Measurements from ENCODE around the gene ADARB1.
"Not testable (repeated sequence)": the region's sequence is repeated elsewhere in the genome, so short reads cannot be mapped to it uniquely, and the experiment has no call there.

ADARB1 gene

GRCh38 chr21:45114475-45114874 is 40.1 kb downstream of the ADARB1 start:
- no peak for DNase-seq (ENCODE audit: low spot score)

- no peak for DNase-seq (ENCODE audit: low spot score)
Observed at GRCh38 chr21:45115141-45115540, 40.8 kb downstream of the ADARB1 start.

DNA sequence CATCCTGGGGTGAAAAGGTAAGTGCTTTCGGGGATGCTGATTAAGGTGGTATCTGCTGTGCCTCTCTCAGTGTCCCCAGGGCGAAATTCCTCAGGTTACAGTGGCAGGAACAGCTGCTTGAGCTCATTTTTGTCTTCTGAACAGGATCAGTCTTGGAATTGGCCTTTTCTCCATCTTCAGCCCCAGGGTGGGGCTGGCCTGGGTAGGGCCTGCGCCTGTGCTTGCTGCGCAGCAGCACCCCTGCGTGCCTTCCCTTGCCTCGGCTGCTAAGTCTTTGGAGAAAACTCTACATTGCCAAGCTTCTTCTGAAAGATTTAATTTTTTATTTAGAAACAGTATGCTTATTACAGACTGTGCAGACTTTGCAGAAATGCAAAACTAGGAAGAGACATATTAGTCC is 41.7 kb downstream of the ADARB1 start:
- no peak for DNase-seq (ENCODE audit: low spot score)

DNA sequence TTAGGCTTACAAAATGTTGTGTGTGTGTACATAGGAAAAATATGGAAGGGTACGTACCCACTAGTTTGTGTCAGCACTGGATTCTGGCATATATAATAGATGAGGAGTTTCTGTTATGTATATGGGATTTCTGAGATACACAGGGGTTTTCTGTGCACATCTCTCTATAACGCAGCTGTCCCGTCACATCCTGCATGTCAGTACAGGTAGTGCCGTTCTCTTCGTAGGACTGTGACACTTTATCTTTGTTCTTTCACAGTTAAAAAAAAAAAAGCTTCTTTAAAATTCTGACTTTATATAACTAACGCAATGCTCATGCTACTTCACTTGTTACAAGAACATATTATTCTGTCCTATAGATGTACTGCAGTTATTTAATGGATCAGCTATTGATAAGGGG is 42.9 kb downstream of the ADARB1 start:
- no peak for DNase-seq (ENCODE audit: low spot score)

- no peak for DNase-seq (ENCODE audit: low spot score)
Observed at GRCh38 chr21:45118099-45118498, 43.7 kb downstream of the ADARB1 start.

- no peak for DNase-seq (ENCODE audit: low spot score)
Observed at GRCh38 chr21:45119812-45120211, 45.4 kb downstream of the ADARB1 start.

- no peak for DNase-seq (ENCODE audit: low spot score)
Observed at GRCh38 chr21:45120975-45121374, 46.6 kb downstream of the ADARB1 start.

DNA sequence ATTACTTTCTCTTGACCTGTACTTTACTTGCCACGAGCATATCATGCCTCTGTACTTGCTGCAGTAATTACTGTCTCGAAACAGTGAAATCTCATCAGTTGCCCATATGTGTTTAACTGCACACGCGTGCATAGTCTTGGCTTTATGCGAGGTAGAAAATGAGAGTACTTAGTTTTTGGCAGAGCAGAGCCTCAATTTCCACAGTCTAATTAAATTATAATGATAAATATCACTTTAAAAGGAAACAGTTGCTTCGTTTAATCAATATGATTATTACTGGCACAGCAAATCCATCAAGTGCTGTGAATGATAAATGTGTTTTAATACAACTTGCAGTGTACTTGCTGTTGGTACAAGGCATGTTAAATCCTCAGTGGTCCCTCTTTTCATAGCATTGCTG is 47.6 kb downstream of the ADARB1 start:
- no peak for DNase-seq (ENCODE audit: low spot score)

DNA sequence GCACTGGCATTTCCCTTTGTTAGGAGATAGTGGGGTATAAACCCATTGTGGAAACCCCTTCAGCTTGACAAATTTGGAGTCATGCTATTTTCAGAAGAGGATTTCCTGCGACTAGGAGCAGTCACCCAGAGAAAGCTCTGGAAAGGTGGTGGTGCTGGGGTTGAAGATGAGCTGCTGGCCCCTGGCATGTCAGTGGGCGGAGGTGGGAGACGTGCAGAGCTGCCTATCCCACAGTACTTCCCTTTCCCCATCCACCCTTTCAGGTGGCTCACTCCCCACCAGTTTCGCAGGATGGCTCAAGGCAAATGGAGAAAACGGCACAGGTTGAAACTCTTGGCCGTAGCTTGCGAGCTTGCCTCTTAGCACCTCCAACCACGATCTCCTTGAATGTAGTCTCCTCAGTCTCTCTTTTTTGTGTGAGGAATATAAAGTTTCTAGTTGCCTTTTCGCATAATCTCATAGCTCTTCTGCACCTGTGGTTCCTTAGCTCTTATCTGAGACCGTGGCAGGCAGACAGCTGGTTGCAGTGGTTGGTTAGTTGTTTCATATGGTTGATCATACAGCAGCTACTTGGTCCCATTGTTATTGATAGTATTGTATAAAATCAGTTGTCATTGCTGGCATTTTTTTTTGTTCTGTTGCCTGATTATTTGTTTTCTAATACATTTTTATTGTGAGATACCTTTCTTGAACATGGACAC is 48.2 kb downstream of the ADARB1 start:
- DNase-seq (ENCODE audit: low spot score) = no peak

DNA sequence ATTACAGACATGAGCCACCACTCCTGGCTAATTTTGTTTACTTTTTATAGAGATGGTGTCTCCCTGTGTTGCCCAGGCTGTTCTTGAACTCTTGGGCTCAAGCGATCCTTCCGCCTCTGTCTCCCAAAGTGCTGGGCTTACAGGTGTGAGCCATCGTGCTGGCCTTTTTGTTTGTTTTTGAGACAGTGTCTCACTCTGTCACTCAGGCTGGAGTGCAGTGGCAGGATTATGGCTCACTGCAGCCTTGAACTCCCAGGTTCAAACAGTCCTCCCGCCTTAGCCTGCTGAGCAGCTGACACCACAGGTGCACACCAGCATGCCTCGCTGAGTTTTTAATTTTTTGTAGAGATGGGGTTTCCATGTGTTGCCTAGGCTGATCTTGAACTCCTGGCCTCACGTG is 49.1 kb downstream of the ADARB1 start:
- no peak for DNase-seq (ENCODE audit: low spot score)

DNA sequence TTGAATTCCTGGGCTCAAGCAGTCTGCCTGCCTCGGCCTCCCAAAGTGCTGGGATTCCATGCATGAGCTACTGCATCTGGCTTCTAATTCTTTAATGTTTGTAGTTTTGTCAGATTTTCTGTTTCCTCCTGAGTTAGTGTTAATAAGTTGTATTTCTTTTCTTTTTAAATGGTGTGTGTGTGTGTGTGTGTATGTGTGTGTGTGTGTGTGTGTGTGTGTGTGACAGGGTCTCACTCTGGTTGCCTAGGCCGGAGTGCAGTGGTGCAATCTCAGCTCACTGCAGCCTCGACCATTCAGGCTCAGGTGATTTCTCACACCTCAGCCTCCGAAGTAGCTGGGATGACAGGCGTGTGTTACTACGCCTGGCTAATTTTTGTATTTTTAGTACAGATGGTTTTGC is 50.2 kb downstream of the ADARB1 start:
- DNase-seq (ENCODE audit: low spot score) = no peak

- no peak for DNase-seq (ENCODE audit: low spot score)
Observed at GRCh38 chr21:45125357-45125756, 51.0 kb downstream of the ADARB1 start.

DNA sequence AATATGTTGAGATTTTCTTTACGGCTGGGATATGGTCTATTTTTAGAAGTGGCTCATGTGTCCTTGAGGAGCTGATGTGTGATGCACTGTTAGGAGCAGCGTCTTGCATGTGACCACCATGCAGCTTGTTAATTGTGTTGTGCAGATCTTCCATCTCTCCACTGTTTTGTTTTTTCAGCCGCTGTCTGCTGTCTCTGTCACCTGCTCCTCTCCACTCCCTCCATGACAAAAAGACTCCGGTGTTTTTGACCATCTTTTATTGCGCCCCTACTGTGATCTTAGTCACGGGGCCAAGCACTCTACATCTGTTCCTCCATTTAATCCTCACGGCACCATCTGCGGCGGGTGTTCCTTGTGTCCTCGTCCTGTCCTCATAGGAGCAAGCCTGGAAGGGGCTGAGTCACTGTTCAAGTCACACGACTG is 51.8 kb downstream of the ADARB1 start:
- no peak for DNase-seq (ENCODE audit: low spot score)

DNA sequence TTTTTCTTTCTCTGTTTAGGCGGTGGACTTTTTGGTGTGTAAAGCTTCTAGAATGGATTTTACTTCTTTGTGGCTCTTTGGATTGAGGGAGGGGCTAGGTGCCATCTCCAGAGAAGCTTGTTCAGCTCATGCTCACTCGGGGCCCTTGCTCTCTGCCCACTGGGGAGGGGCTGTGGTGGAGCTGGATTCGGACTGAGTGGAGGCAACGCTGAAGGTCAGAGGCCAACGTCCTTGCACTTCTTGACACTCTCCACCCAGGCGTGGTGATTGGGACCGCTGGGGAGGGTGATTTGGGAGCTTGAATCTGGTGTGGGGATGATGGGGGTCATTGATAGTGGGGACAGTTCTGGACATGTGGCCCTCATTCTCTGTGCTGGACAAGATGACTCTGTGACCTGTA is 52.6 kb downstream of the ADARB1 start:
- DNase-seq (ENCODE audit: low spot score) = no peak

DNA sequence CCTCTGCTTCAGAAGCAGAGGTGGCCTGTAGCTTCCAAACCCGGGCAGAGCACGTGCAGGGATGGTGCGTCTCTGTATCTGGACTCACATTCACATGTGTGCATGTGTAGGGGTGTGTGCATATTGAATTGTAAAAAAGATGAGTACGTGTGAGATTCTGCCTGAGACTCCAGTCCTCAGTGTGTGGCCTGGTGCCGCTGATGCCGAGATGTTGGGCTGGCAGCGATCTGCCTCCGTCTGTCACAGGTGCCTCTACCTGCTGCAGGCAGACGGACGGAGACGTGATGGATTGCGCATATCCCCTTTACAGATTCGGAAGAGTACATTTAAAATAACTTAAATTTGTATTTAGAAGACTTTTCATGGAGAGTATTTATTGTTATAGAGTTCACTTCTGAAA is 53.6 kb downstream of the ADARB1 start:
- no peak for DNase-seq (ENCODE audit: low spot score)

DNA sequence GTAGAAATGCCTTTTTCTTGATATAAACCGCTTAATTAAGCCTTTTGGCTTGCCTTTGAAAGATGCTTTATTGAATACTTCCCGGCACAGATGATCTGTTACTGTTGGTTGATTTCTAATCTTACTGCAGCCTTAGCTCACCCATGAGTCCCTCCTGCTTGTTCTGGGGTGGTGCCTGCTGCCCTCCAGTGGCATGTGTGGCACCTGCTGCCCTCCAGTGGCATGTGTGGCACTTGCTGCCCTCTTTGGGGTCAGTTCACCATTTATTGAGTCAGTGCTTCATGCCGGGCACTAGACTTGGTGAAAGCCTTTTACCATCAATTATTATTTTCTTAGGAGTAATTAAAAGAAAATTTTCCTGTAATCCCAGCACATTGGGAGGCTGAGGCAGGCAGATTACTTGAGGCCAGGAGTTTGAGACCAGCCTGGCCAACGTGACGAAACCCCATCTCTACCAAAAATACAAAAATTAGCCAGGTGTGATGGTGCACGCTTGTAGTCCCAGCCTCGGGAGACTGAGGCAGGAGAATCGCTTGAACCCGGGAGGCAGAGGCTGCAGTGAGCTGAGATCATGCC is 54.3 kb downstream of the ADARB1 start:
- peak; percentile 72 for DNase-seq (ENCODE audit: low spot score)

- DNase-seq (ENCODE audit: low spot score) = peak; percentile 51
Observed at GRCh38 chr21:45129189-45129923, 55.0 kb downstream of the ADARB1 start.

- peak; percentile 71 for DNase-seq (ENCODE audit: low spot score)
Observed at GRCh38 chr21:45130324-45130774, 56.0 kb downstream of the ADARB1 start.

- DNase-seq (ENCODE audit: low spot score) = no peak
Observed at GRCh38 chr21:45131537-45131999, 57.2 kb downstream of the ADARB1 start.

DNA sequence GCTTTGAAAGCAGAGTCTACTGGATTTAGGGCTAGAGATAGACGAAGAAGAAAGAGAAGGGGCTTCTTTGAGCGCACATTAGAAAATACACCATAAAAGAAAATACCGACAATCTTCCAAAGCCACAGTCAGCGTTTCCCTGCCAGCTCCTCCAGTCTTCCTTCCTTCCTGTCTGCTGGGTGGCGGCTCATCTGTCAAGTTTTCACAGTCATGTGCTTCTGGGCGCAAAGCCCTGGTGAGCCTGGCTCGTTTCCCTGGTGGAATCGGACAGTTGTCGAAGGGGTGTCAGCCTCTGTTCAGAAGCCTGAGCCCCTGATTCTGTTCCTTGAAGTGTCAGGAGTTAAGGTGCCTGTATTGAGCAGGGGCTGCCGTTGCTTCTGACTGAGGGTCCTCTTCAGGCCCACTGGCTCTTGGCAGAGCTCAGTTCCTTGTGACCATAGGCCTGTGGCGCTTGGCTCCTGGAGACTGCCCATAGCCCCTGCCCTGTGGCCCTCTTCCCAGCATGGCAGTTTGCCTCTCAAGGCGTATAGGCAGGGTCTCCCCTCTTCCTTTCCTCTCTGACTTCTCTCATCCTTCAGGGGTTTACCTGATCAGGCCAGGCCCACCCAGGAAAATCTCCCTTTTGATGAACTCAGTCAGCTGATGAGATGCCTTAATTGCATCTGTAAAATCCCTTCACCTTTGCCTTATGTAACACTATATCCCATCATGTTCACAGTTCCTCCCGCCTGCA is 58.6 kb downstream of the ADARB1 start:
- no peak for DNase-seq (ENCODE audit: low spot score)

DNA sequence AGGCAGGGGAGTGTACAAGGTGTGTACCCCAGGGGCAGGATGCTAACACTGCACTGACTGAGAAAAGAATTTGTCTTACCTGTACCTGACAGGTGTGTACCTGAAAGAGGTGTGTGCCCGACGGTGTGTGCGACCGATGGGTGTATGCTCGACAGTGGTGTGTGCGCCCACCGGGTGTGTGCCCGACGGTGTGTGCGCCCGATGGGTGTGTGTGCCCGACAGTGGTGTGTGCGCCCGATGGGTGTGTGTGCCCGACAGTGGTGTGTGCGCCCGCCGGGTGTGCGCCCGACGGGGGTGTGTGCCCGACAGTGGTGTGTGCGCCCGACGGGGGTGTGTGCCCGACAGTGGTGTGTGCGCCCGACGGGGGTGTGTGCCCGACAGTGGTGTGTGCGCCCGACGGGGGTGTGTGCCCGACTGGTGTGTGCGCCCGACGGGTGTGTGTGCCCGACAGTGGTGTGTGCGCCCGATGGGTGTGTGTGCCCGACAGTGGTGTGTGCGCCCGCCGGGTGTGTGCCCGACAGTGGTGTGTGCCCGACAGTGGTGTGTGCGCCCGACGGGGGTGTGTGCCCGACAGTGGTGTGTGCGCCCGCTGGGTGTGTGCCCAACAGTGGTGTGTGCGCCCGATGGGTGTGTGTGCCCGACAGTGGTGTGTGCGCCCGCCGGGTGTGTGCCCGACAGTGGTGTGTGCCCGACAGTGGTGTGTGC is 59.3 kb downstream of the ADARB1 start:
- DNase-seq (ENCODE audit: low spot score) = not testable (repeated sequence)
